HG03442 (cell line): ENCODE measurements around the gene KAT2A.

ENCODE experiments used
- ATAC-seq: cut with Tn5 transposase; IDR thresholded peaks from one replicate; pipeline ENCODE4 v1.9.1; 2021; ENCODE audit warnings: mild to moderate bottlenecking, moderate library complexity; ENCODE audit not compliant: unreplicated experiment

Gene KAT2A

DNA sequence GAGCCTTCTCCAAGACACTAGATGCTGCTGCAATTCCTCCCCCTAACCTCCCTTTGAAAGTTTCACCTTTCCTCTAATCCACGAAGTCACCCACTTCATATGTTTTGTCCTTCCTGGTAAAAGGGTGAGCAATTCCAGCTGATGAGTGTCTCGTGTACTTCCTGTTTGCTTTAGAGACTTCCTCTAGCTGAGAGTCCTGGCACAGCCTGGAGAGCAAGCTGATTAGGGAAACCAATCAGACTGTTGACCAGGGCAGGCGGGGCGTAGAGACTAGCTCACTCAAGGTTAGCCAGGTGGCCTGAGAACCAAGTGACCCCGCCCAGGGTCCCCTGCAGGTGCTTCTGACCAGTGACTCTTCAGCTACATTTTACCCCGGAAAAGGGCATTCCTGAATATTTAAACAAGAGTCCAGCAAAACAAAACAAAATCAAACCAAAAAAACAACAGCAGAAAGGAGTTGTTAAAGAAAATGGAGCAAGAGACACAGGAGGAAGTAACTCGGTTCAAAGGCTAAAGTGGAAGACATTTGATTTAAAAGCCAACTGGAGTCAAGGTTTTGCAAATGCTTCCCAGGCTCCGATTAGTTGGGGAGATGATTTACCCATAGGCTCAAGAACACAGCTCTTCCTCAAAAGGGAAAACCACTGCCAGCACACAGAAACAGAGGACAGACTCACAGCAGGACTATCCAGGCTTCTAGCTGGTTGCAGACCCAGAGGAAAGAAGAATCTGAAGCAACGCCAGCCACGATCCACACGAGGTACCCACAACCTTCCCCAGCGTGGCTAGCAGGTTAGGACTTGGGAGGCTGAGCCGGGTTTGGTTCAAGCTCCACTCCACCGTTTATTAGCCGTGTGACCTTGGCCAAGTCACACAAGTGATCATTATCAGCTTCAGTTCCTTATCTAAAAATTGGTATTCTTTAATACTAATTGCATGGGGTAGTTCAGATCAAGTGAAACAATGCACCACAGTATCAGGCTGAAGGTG is 14.8 kb upstream of the KAT2A start:
- no peak for ATAC-seq

DNA sequence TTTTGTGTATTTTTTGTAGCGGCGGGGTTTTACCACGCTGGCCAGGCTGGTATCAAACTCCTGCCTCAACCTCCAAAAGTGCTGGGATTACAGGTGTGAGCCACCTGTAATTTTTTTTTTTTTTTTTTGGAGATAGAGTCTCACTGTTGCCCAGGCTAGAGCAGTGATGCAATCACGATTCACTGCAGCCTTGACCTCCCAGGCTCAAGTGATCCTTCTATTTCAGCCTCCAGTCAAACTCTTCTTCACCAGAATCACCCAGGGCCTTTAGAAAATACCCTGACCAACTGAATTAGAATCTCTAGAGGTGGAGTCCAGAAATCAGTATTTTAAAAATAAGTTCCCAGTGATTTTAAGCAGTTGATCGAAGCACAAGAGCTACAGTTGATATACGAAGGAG is 14.0 kb upstream of the KAT2A start:
- ATAC-seq = no peak

DNA sequence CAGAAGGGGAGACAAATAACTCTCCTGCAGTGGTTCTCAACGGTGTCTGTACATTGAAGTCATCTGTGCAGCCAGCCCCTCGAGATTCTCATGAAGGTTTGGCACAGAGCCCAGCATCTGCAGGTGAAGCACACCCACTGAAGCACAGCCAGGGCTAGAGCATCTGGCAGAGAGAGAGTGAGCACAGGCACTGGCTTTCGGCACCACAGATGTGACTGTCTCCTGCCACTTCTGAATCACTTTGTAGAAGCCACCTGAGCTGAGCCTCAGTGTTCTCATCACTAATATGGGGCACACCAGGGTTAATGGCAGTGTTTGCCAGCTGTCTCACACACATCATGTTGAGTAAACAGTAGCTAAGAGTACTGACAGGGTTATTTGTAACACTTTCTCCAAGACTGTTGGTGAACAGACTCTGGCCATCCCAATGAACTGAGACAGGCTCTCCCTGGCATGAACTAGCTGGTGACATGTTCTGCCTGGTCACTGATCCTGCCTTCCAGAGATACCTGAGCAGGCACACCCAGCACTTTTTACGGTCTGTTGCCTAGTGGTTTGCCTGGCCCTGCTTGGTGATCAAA is 12.4 kb upstream of the KAT2A start:
- ATAC-seq = no peak

DNA sequence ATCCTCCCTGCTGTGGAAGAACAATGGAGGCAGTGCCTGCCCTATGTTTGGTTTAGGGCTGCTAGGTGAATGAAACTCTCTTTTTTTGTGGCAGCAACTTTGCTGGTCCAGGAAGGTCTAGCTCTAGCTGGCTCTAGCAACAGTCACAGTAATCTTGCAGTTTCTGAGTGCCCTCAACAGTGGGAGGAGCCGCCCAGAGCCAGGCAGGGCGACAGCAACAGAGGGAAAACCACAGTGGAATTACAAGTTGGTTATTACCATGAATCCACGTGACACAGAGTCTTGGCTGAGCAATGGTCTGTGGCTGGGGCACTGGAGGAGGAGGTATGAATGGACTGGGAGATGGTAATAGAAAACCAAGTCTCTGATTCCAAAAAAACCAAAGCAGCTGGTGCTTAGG is 11.8 kb upstream of the KAT2A start:
- no peak for ATAC-seq

DNA sequence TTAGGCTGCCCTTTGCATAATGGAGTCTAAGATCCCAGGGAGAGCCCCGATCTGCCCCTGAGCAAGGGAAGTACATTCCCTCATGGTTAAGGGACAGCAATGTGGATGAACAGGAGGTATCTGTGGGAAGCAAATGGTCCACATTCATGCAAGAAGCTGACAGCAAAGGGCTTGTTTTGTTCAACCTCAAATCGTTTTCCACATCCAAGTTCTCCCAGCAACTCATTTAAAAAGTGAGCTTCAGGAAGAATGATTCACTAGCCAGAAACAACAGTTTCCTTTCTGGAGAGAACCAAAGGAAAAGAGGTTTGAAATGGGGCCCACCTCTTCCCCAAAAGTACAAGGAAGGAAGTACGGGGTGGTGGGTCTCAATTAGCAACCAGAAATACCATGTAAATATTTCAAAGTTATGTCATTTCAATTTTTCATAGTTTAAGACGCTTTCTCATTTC is 10.8 kb upstream of the KAT2A start:
- no peak for ATAC-seq

DNA sequence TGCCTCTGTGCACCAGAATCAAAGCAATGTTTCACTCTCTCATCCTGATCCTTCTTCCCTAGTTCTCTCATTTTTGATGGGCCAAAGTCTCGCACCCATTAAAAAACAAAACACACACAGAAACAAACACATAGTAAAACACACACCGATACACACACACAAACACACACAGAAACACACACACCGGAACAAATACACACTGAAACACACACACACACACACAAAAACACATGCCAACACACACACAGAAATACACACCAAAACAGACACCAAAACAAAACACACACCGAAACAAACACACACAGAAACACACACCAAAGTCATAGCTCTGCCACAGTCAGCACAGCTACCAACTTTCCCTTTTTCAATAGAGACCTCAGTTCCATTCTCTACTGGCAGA is 10.1 kb upstream of the KAT2A start:
- no peak for ATAC-seq

DNA sequence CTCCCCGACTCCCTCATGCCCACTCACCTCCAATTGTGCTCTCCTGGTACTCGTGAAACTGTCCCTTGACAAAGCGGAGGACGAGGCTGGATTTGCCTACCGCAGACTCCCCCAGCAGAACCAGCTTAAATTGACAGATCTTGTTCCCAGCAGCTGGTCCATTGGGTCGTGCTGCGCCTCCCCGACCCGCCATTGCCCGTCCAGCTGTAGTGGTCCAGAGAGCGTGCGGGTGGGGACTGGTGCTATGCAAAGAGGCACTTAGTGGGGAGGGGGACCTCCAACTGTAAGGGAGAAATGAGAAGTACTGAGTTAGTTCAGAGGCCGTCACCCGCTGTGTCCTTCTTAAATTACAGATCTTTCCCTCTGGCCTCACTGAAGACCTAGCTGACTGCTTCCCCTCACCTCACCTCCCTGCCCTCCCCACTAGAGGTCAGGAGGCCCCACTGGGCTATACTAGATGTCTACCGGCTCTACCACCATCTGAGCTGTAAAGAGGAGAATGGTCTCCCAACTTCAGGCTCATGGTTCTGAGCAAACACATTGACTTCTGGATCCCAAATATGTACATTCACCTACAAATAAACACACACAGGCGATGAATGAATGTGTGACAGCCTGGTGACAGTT is 9.3 kb upstream of the KAT2A start:
- ATAC-seq = no peak

DNA sequence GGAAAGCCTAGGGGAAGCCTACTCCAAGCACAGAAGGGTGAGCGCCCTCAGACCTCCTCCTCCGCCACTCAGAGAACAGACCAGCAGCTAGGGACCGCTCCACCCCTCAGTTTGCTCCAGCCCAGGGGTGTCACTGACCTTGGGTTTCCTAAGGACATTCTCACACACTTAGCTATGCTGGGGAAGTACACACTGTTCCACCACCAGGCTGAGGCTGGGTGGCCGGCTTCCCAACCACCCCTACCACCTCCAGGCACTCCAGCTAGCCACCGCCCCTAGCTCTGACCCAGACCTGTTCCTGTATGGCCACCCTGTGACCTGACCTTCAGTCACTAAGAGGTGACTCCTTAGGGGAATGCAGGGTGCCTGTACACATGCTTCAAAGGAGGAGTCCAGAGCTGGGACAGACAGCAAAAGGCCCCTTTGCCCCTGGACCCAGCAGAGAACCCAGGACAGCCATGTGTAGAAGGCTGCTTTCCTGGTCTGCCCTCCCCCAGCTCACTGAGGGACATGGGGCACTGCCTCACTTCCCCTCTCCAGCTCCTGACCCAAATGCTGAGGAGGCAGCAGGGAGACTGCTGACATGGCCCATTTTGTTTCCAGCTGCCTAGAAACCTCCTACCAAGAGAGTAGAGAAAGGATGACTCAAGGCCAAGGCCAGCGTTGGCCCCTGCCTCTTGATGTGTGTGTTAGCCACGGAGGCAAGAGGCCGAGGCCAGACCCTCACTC is 8.1 kb upstream of the KAT2A start:
- no peak for ATAC-seq

DNA sequence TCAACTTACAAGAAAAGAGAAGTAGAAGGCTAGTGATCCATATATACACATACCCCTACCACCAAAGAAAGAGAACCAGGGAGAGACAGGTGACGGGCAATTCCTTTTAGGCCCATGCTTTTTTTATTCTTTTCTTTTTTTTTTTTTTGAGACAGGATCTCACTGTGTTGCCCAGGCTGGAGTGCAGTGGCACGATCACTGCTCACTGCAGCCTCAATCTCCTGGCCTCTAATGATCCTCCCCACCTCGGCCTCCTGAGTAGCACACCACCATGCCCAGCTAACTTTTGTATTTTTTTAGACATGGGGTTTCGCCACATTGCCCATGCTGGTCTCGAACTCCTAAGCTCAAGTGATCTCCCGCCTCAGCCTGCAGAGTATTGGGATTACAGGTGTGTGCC is 6.2 kb upstream of the KAT2A start:
- no peak for ATAC-seq

DNA sequence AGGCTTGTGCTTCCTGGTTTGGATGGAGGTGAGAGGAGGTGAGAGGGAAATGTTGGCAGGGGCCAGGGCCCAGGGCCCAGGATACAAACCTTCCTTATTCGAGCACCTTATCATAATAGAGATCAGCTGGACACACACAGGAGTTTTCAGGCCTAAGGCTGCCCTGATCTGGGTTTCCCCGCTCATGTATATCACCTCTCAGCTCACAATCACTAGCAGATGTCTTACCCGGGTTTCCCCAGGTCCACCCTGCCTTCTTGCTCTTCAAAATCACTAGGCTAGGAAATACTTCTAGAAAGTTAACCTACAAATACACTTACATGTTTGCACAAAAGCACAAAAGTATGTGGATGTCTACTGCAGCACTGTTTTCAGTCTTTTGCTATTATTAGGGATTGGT is 5.7 kb upstream of the KAT2A start:
- ATAC-seq = no peak

DNA sequence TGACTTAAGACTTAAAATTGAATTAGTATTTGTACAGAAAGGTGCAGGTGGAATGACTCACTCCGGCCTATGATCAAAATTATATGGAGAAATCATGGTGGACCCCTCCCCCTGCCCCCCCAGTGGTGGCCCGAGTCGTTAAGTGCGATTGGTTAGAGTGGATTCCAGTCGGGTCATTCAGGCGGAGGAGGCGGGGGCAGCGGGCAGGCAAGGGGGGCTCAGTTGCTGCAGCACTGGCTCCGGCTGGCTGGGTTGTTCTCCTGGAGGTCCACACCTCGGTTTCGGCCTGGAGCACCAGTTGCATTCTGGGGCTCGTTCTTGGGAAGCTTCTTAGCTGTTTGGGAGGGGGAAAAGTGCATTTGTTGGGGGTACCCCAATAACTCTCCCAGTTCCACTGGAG is 4.4 kb upstream of the KAT2A start:
- ATAC-seq = no peak

DNA sequence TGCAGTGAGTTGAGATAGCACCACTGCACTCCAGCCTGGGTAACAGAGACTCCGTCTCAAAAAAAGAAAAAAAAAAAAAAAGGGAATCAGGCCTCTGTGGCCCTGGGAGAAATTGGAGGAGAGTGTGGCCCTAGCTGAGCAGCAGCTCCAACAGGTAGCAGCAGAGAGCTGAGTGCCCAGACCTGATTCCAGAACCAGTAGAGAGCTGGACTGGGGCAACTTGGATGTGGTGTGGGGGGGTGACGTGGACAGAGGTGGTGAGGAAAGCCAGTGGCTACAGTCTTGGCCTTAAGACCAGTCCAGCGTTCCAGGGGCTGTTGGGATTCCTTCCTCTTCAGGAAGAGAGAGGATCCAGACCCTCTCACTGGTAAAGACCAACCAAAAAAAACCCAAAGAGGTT is 3.1 kb upstream of the KAT2A start:
- ATAC-seq = no peak

DNA sequence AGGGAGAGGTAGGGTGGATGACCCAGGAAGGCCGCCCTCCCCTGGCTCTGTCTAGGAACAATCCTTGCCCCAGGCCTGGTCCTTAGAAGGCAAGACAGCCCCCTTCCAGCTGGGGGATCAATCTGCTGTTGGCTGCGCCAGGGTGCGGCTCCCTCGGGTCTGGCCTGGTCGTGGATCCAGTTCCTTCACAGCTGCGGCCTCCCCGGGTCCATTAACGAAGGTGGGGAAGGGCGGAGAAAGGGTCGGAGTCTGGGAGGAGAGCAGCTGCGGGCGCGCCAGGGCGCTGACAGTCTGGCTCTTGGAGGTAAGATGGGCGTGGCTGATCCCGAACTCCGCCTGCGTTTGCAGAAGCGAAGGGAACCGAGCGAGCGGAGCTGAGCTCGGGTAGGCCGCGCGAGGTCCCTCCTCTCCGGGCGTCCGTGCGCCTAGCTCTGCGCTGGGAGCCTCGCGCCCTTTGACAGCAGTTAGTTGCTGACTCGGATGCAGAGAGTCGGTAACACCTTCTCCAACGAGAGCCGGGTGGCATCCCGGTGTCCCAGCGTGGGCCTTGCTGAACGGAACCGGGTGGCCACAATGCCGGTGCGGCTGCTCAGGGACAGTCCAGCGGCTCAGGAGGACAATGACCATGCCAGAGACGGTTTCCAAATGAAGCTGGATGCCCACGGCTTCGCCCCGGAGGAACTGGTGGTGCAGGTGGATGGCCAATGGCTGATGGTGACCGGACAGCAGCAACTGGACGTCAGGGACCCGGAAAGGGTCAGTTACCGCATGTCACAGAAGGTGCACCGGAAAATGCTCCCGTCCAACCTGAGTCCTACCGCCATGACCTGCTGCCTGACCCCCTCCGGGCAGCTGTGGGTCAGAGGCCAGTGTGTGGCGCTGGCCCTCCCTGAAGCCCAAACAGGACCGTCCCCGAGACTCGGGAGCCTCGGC is 1.5 kb upstream of the KAT2A start, which contains the start of gene HSPB9:
Gene HSPB9 (plus strand): TSS at position 434 of the 933 bp plus-strand sequence. CDS start 47 bp downstream, at position 481.
- ATAC-seq = no peak

DNA sequence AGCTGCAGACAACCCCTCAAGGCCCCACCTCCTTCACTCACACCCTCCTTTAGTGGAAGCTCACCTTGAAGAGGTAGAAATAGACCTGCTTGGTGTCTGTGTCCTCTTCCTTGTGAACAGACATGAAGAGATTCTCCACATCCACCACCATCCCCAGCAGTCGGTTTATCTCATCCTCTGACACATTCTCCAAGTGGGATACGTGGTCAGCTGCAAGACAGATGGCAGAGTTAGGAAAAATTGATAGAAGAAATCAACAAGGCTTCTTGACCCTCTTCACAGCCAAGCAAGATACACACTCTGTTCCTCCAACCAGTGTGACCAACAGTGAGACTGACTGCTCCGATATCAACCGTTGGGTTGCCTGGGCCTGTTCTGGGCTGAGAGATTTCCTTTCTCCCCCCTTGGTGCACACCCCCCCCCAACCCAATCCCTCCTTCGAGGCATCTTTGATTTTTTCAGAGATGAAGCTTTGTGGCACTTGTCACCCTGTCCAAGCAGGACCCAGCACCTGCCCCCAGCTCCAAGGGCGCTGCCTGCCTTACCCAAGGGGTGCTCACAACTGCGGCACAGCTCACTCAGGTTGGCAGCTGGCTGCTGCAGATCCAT is 902 bp downstream of the KAT2A start:
- ATAC-seq = no peak

DNA sequence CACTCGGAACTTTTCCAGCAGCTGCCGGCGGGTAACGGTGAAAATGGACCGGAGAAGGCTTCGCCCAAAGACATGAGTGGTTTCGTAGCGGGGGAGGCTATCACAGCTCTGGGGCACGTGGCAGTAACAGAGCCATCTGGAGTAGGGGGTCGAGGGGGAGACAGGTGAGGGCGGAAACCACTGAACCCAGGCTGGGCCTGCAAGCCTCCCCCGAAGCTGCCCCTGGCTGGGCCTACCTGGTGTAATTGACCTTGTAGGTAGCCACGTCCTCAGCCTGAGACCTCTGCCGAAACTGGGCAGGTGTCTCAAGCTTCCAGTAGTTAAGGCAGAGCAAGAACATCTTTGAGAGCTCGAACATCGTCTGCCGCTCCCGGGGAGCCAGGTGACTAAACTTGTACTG is 1.9 kb downstream of the KAT2A start:
- ATAC-seq = no peak

DNA sequence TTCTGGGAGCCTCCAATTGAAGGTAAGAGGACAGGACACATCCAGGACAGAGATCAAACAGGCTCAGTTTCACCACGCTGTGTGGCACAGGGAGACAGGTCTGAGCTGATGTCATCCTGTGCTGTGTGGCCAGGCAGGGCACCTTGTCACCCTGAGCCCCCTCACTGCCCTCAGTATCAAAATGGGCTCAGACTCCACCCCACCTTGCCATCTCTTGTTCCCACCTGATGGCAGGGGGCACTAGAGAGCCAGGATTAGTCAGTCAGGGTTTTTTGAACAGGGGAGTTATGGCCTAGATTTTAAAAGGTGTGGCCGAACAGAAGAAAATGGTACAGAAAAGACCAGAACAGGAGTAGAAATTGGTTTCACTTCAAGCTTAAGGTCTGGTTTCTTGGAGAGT is 2.6 kb downstream of the KAT2A start:
- ATAC-seq = no peak

DNA sequence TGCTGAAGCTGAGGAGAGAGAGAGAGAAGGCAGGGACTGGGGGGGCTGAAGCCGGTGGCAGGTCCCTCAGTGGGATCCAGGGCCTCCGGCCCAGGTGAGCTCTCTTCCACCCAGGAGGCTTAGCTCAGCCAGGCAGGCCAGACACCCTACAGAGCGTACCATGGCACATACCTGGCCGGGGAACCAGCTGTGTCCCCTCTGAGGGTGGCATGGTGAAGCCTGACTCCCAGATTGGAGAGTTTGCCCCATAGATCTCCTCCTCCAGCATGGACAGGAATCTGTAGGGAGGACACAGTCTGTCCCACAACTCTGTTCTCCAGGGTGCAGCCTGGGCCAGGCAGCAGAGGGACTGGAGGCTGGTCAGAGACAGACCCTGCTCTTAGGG is 3.0 kb downstream of the KAT2A start:
- no peak for ATAC-seq

DNA sequence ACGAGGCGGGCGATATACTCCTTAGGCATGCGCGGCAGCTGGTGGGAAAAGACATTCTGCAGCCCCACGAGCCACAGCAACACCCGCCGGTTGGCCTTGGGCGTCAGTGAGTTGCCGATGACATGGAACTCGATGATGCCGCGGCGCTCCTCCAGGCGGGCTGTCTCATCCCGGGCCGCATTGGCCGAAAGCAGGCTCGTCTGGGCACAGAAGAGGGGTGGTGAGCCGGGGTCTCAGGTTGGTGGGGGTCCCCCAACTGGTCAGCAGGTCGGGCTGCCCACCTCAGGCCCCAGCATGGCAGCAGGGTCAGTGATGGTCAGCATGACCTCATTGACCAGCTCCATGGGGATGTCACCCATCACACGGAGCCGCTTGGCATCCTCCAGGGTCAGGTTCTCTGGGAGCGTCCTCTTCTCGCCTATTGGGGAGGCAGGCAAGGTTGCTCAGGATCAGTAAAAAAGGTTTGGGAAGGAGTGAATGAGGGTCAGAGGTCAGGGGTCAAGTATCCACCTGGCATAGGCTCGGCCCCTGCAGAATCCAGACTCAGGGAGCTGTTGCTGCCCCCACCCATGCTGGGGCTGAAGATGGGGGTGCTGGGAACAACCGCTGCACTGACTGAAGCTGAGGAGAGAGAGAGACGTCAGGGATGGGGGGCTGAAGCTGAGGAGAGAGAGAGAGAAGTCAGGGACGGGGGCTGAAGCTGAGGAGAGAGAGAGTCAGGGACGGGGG is 3.6 kb downstream of the KAT2A start:
- ATAC-seq = no peak
